Liver (tissue), 9 donors: ENCODE data around the gene COL4A1. TPM values are rescaled to one million over a fixed set of nuclear protein-coding genes. Genes with fewer than 3 reads are reported as not detected.

Source experiments
- DNase-seq: peaks from one replicate; pipeline ENCODE4 v3.0.0-alpha.2; 2017; ENCODE audit warnings: low spot score
- H3K27ac ChIP-seq, 2 donors: one replicate each; pipeline ENCODE4 v1.7.0; 2013; ENCODE audit warnings: inconsistent platforms in 2 of 2, low read length in 2 of 2, control low read depth in 1 of 2, low read depth in 1 of 2, mild to moderate bottlenecking in 1 of 2
- H3K27me3 ChIP-seq, 4 donors: one replicate each; pipeline versions ENCODE4 v1.6.1 to v1.7.0; 2013; ENCODE audit warnings: low read length in 3 of 4, inconsistent platforms in 1 of 4, mild to moderate bottlenecking in 1 of 4, moderate library complexity in 1 of 4; ENCODE audit not compliant: control insufficient read depth in 4 of 4, insufficient read depth in 4 of 4
- H3K36me3 ChIP-seq, 4 donors: one replicate each; pipeline versions ENCODE4 v1.6.1 to v1.7.0; 2013; ENCODE audit warnings: low read length in 3 of 4, mild to moderate bottlenecking in 3 of 4, low read depth in 1 of 4, moderate library complexity in 1 of 4; ENCODE audit not compliant: control insufficient read depth in 4 of 4, insufficient read depth in 3 of 4
- H3K4me1 ChIP-seq, 4 donors: one replicate each; pipeline versions ENCODE4 v1.6.1 to v1.7.0; 2013; ENCODE audit warnings: low read length in 3 of 4, mild to moderate bottlenecking in 3 of 4, moderate library complexity in 1 of 4; ENCODE audit not compliant: control insufficient read depth in 4 of 4, insufficient read depth in 4 of 4
- H3K4me3 ChIP-seq, 3 donors: one replicate each; pipeline versions ENCODE4 v1.6.1 to v1.7.0; 2013; ENCODE audit warnings: low read length in 3 of 3, control low read depth in 1 of 3, low read depth in 1 of 3, mild to moderate bottlenecking in 1 of 3
- H3K9ac ChIP-seq, 2 donors: one replicate each; pipeline ENCODE4 v1.7.0; 2013; ENCODE audit warnings: low read length in 2 of 2, mild to moderate bottlenecking in 2 of 2, moderate library complexity in 2 of 2, control low read depth in 1 of 2, low read depth in 1 of 2
- H3K9me3 ChIP-seq, 4 donors: one replicate each; pipeline versions ENCODE4 v1.6.1 to v1.7.0; 2013; ENCODE audit warnings: low read length in 3 of 4; ENCODE audit not compliant: control insufficient read depth in 4 of 4
- ATF3 ChIP-seq: IDR thresholded peaks from 2 replicates; pipeline ENCODE4 v1.6.1; 2016; ENCODE audit warnings: antibody characterized with exemption
- CTCF ChIP-seq: fragments of 150-350 bp; IDR thresholded peaks from 2 replicates; pipeline ENCODE4 v1.5.1; 2017; ENCODE audit warnings: improper control_type of control experiment, low read depth, low read length; ENCODE audit not compliant: missing input control
- FOXA1 ChIP-seq: IDR thresholded peaks from 2 replicates; pipeline ENCODE4 v1.6.1; 2016; ENCODE audit warnings: antibody characterized with exemption
- FOXA2 ChIP-seq: IDR thresholded peaks from 2 replicates; pipeline ENCODE4 v1.6.1; 2016; ENCODE audit warnings: antibody characterized with exemption
- GABPA ChIP-seq, 2 donors: IDR thresholded peaks in 1 of 2; conservative IDR thresholded peaks in 1 of 2; 2 replicates each; pipeline ENCODE4 v1.6.1; 2016; ENCODE audit warnings: antibody characterized with exemption in 2 of 2, mild to moderate bottlenecking in 1 of 2, moderate library complexity in 1 of 2
- HNF4A ChIP-seq, 2 donors: conservative IDR thresholded peaks; 2 replicates each; pipeline ENCODE4 v1.6.1; 2016; ENCODE audit warnings: antibody characterized with exemption in 2 of 2, mild to moderate bottlenecking in 2 of 2
- HNF4G ChIP-seq: IDR thresholded peaks from 2 replicates; pipeline ENCODE4 v1.6.1; 2016; ENCODE audit warnings: antibody characterized with exemption
- JUND ChIP-seq, 2 donors: IDR thresholded peaks; 2 replicates each; pipeline ENCODE4 v1.6.1; 2016; ENCODE audit warnings: antibody characterized with exemption in 2 of 2
- NR2F2 ChIP-seq: IDR thresholded peaks from 2 replicates; pipeline ENCODE4 v1.6.1; 2016; ENCODE audit warnings: antibody characterized with exemption
- RAD21 ChIP-seq, 2 donors: IDR thresholded peaks; 2 replicates each; pipeline ENCODE4 v1.6.1; 2016; ENCODE audit warnings: antibody characterized with exemption in 2 of 2, mild to moderate bottlenecking in 2 of 2
- RXRA ChIP-seq, 2 donors: IDR thresholded peaks; 2 replicates each; pipeline ENCODE4 v1.6.1; 2017 to 2018; ENCODE audit warnings: antibody characterized with exemption in 2 of 2, mild to moderate bottlenecking in 1 of 2
- SP1 ChIP-seq: IDR thresholded peaks from 2 replicates; pipeline ENCODE4 v1.6.1; 2018; ENCODE audit warnings: antibody characterized with exemption, mild to moderate bottlenecking
- YY1 ChIP-seq: IDR thresholded peaks from 2 replicates; pipeline ENCODE4 v1.6.1; 2016; ENCODE audit warnings: antibody characterized with exemption, mild to moderate bottlenecking
- WGBS: extraction: QIAGEN DNeasy Blood & Tissue Kit; methylation state at CpG from one replicate; pipeline ENCODE4 v1.1.7; 2013; 5-methylcytosine and 5-hydroxymethylcytosine counted together
- polyA plus RNA-seq, 2 donors: library from polyadenylated mRNA; stranded (reverse) in 1 of 2; unstranded in 1 of 2; fragments of 200-250 nt in 1 of 2; fragments of >200 nt in 1 of 2; fragmentation: Nextera tagmentation in 1 of 2; extraction: Ambion mirVana in 1 of 2; gene quantifications; one replicate each; pipeline versions ENCODE4 v1.2.1 to v1.2.3, GENCODE V29; 2013 to 2015
- total RNA-seq, 2 donors: library from RNA; depleted of rRNA; stranded (reverse); fragments of >200 nt; gene quantifications; one replicate each; pipeline ENCODE4 v1.2.3, GENCODE V29; 2014
- TF ChIP-seq, protein P1 (sequence below): IDR thresholded peaks from 2 replicates; pipeline ENCODE4 v1.6.1; 2016; ENCODE audit warnings: antibody characterized with exemption
- TF ChIP-seq, protein P2 (sequence below): IDR thresholded peaks from 2 replicates; pipeline ENCODE4 v1.6.1; 2016; ENCODE audit warnings: antibody characterized with exemption
- donor health status: healthy.
- donor health status: healthy.
- donor health status: healthy.
- donor health status: healthy.
- donor health status: healthy.

The COL4A1 gene
- total and polyA plus RNA-seq, 4 donors, result 5.0 to 68.5 (median 37.9) TPM

- Histone ChIP-seq H3K4me1 (peaks cover 0 to 11% (median 5%) of the 10 kb centered on the region in 4 donors), H3K9me3 (no peaks in the 10 kb centered on the region), H3K27me3 (no peaks in the 10 kb centered on the region), H3K27ac (no peak overlapping the region), H3K9ac (no peak overlapping the region), H3K4me3 (no peak overlapping the region), H3K36me3 (no peaks in the 10 kb centered on the region)
- TF ChIP-seq HNF4G (no peak), GABPA (IDR thresholded peaks at IDR 0.05 in 1 of 2, conservative IDR thresholded peaks at IDR 0.05 in 1 of 2) (no peak)
- DNase-seq, result no peak
- 88% methylated on average over 3 of the region's 3 CpGs for WGBS
These were observed 166.9 kb downstream of the COL4A1 start for GRCh38 chr13:110140099-110140498.

GRCh38 chr13:110138700-110139036 lies 168.3 kb downstream of the COL4A1 start:
- Histone ChIP-seq H3K27me3 (no peaks in the 10 kb centered on the region), H3K4me1 (peaks cover 0 to 11% (median 5%) of the 10 kb centered on the region in 4 donors), H3K9ac (no peak overlapping the region), H3K4me3 (peak overlapping the region in 2 of 3 donors; percentile 59 to 81), H3K27ac (peak overlapping the region; percentile 43 to 80), H3K36me3 (no peaks in the 10 kb centered on the region), H3K9me3 (no peaks in the 10 kb centered on the region)
- DNase-seq, result no peak
- 37% methylated on average over 8 of the region's 8 CpGs for WGBS
- TF ChIP-seq, protein P1, sequence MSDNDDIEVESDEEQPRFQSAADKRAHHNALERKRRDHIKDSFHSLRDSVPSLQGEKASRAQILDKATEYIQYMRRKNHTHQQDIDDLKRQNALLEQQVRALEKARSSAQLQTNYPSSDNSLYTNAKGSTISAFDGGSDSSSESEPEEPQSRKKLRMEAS, result no peak
- TF ChIP-seq NR2F2, result no peak
- TF ChIP-seq ATF3, result no peak
- TF ChIP-seq HNF4G, result no peak
- TF ChIP-seq, protein P2, sequence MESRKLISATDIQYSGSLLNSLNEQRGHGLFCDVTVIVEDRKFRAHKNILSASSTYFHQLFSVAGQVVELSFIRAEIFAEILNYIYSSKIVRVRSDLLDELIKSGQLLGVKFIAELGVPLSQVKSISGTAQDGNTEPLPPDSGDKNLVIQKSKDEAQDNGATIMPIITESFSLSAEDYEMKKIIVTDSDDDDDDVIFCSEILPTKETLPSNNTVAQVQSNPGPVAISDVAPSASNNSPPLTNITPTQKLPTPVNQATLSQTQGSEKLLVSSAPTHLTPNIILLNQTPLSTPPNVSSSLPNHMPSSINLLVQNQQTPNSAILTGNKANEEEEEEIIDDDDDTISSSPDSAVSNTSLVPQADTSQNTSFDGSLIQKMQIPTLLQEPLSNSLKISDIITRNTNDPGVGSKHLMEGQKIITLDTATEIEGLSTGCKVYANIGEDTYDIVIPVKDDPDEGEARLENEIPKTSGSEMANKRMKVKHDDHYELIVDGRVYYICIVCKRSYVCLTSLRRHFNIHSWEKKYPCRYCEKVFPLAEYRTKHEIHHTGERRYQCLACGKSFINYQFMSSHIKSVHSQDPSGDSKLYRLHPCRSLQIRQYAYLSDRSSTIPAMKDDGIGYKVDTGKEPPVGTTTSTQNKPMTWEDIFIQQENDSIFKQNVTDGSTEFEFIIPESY, result no peak
- TF ChIP-seq FOXA2, result no peak
- no peak for TF ChIP-seq FOXA1
- TF ChIP-seq SP1, result no peak
- no peak for TF ChIP-seq YY1

- under 1% methylated on average over 60 of the region's 60 CpGs for WGBS
- peak overlapping the region; percentile 2 to 78 for H3K9ac ChIP-seq
- peaks cover 0 to 11% (median 5%) of the 10 kb centered on the region in 4 donors for H3K4me1 ChIP-seq
- no peak for DNase-seq
- H3K27ac ChIP-seq, result peak overlapping the region; percentile 47 to 80
- H3K4me3 ChIP-seq, result peak overlapping the region; percentile 50 to 81 (median 59)
- no peaks in the 10 kb centered on the region for H3K9me3 ChIP-seq
- H3K27me3 ChIP-seq, result no peaks in the 10 kb centered on the region
- TF ChIP-seq JUND (IDR thresholded peaks at IDR 0.05) (peak in 1 of 2 donors; percentile 35), HNF4A (conservative IDR thresholded peaks at IDR 0.05) (peak in 1 of 2 donors; percentile 14), RAD21 (IDR thresholded peaks at IDR 0.05) (no peak), CTCF (peak; percentile 15), RXRA (IDR thresholded peaks at IDR 0.05) (no peak)
- TF ChIP-seq, protein P1, result peak; percentile 37
- H3K36me3 ChIP-seq, result no peaks in the 10 kb centered on the region
These were observed 168.8 kb downstream of the COL4A1 start for GRCh38 chr13:110138010-110138699.
